Lower leg skin (tissue), 4 donors: ENCODE measurements around the gene CSF3R. TPM values are rescaled to one million over a fixed set of nuclear protein-coding genes. Genes with fewer than 3 reads are reported as not detected.

Experiments
- DNase-seq, 2 donors: peaks; one replicate each; pipeline ENCODE4 v3.0.0-alpha.2; 2019; ENCODE audit warnings: low spot score in 2 of 2
- H3K4me3 ChIP-seq: fragments of 200-600 bp; sonication (generic); 2 replicates; pipeline ENCODE4 v1.5.1; 2017; ENCODE audit warnings: mild to moderate bottlenecking, low read depth; ENCODE audit not compliant: poor library complexity, severe bottlenecking
- CTCF ChIP-seq, 3 donors: fragments of 450-650 bp; IDR thresholded peaks; one replicate each; pipeline ENCODE4 v1.5.1; 2016; ENCODE audit warnings: antibody characterized with exemption in 3 of 3, mild to moderate bottlenecking in 3 of 3, moderate library complexity in 2 of 3
- POLR2A ChIP-seq, 2 donors: fragments of 450-650 bp; IDR thresholded peaks; one replicate each; pipeline ENCODE4 v1.6.1; 2016 to 2017; ENCODE audit warnings: antibody characterized with exemption in 2 of 2, mild to moderate bottlenecking in 1 of 2, moderate library complexity in 1 of 2
- WGBS, 2 donors: methylation state at CpG; one replicate each; pipeline ENCODE4 v1.1.5; 2018; 5-methylcytosine and 5-hydroxymethylcytosine counted together
- intact Hi-C: fragments of 100-400 bp; cut with DNase I; formaldehyde crosslinking; loops from one replicate; pipeline ENCODE4 v1.15.0; 2023; ENCODE audit warnings: low total_unique reads
- total RNA-seq, 4 donors: library from RNA; depleted of rRNA; stranded (reverse); fragments of >200 nt; gene quantifications; one replicate each; pipeline ENCODE4 v1.1.0, GENCODE V29; 2016

The CSF3R gene
- total RNA-seq, 4 donors from 2014 or later, result 0.69 to 3.1 (median 2.3) TPM

- WGBS, 2 donors, result 82 to 85% methylated on average over 5 of the region's 5 CpGs
- no peak overlapping the region for H3K4me3 ChIP-seq
- DNase-seq, result no peak
- intact Hi-C loops, result no loop called here
- no peak for TF ChIP-seq POLR2A (IDR thresholded peaks at IDR 0.05)
- TF ChIP-seq CTCF (IDR thresholded peaks at IDR 0.05), result no peak
Observed at GRCh38 chr1:36476945-36477344, 5.8 kb downstream of the CSF3R start.

GRCh38 chr1:36475910-36476604, 6.7 kb downstream of the CSF3R start:
- WGBS, 2 donors, result 86 to 91% methylated on average over 7 of the region's 7 CpGs
- H3K4me3 ChIP-seq, result no peak overlapping the region
- intact Hi-C loops, result no loop called here
- TF ChIP-seq POLR2A (IDR thresholded peaks at IDR 0.05), result no peak
- no peak for TF ChIP-seq CTCF (IDR thresholded peaks at IDR 0.05)
- no peak for DNase-seq

GRCh38 chr1:36475341-36475740, 7.4 kb downstream of the CSF3R start:
- WGBS, 2 donors, result 56 to 68% methylated on average over 7 to 8 of the region's 9 CpGs
- no peak overlapping the region for H3K4me3 ChIP-seq
- no peak for DNase-seq
- TF ChIP-seq CTCF (IDR thresholded peaks at IDR 0.05) (no peak), POLR2A (IDR thresholded peaks at IDR 0.05) (no peak)
- intact Hi-C loops, result no loop called here

GRCh38 chr1:36472656-36473055, 10.1 kb downstream of the CSF3R start:
- H3K4me3 ChIP-seq, result no peak overlapping the region
- intact Hi-C loops, result no loop called here
- no peak for DNase-seq
- TF ChIP-seq CTCF (IDR thresholded peaks at IDR 0.05), result no peak
- TF ChIP-seq POLR2A (IDR thresholded peaks at IDR 0.05), result no peak
- 78% methylated on average over 6 of the region's 6 CpGs for WGBS, 2 donors

- DNase-seq, result no peak
- TF ChIP-seq CTCF (IDR thresholded peaks at IDR 0.05) (no peak), POLR2A (IDR thresholded peaks at IDR 0.05) (no peak)
- no peak overlapping the region for H3K4me3 ChIP-seq
- intact Hi-C loops, result no loop called here
- WGBS, 2 donors, result 66 to 73% methylated on average over 18 of the region's 22 CpGs
Observed at GRCh38 chr1:36471830-36472641, 10.7 kb downstream of the CSF3R start.
